Loucy (cell line): ENCODE measurements around the gene PIR.

Experiments
- H2AFZ ChIP-seq: fragments of 200-600 bp; sonication (generic); 2 replicates; pipeline ENCODE4 v1.6.0; 2016; ENCODE audit warnings: antibody characterized with exemption, mild to moderate bottlenecking, low read length, moderate library complexity
- H3F3A ChIP-seq: fragments of 200-600 bp; 2 replicates; pipeline ENCODE4 v1.6.0; 2016; ENCODE audit warnings: antibody characterized with exemption, low read depth, mild to moderate bottlenecking
- H3K27me3 ChIP-seq: fragments of 200-600 bp; sonication (generic); 2 replicates; pipeline ENCODE4 v1.6.1; 2014; ENCODE audit warnings: low read length, mild to moderate bottlenecking; ENCODE audit not compliant: insufficient read depth, poor library complexity, severe bottlenecking
- H3K36me3 ChIP-seq: fragments of 200-600 bp; sonication (generic); 2 replicates; pipeline ENCODE4 v1.6.1; 2016; ENCODE audit warnings: low read length; ENCODE audit not compliant: insufficient read depth
- H3K4me1 ChIP-seq: fragments of 200-600 bp; sonication (generic); 2 replicates; pipeline ENCODE4 v1.5.1; 2014; ENCODE audit warnings: low read length, mild to moderate bottlenecking; ENCODE audit not compliant: insufficient read depth, poor library complexity, severe bottlenecking
- H3K4me2 ChIP-seq: fragments of 200-600 bp; sonication (generic); 2 replicates; pipeline ENCODE4 v1.6.0; 2014; ENCODE audit warnings: antibody characterized with exemption, low read length, low read depth, mild to moderate bottlenecking; ENCODE audit not compliant: poor library complexity, severe bottlenecking
- H3K4me3 ChIP-seq: fragments of 200-600 bp; sonication (generic); 2 replicates; pipeline ENCODE4 v1.5.1; 2014; ENCODE audit warnings: low read length, mild to moderate bottlenecking, mixed read lengths; ENCODE audit not compliant: poor library complexity, severe bottlenecking
- H3K79me2 ChIP-seq: fragments of 200-600 bp; sonication (generic); 2 replicates; pipeline ENCODE4 v1.6.1; 2014; ENCODE audit warnings: low read length; ENCODE audit not compliant: insufficient read depth
- H3K9ac ChIP-seq: fragments of 200-600 bp; sonication (generic); 2 replicates; pipeline ENCODE4 v1.6.0; 2014; ENCODE audit warnings: mild to moderate bottlenecking, low read depth, low read length, moderate library complexity; ENCODE audit not compliant: poor library complexity, severe bottlenecking
- H3K9me2 ChIP-seq: fragments of 200-600 bp; sonication (generic); replicated peaks from 2 replicates; pipeline ENCODE4 v1.6.1; 2016; ENCODE audit warnings: low read depth, low read length, mixed read lengths
- H3K9me3 ChIP-seq: fragments of 200-600 bp; sonication (generic); 2 replicates; pipeline ENCODE4 v1.6.1; 2014; ENCODE audit warnings: mild to moderate bottlenecking, antibody characterized with exemption, low read length, low read depth; ENCODE audit not compliant: insufficient read depth
- H4K20me1 ChIP-seq: fragments of 200-600 bp; sonication (generic); 2 replicates; pipeline ENCODE4 v1.6.0; 2014; ENCODE audit warnings: antibody characterized with exemption, low read length, mild to moderate bottlenecking; ENCODE audit not compliant: insufficient read depth, poor library complexity, severe bottlenecking
- CTCF ChIP-seq: fragments of 200-600 bp; sonication (generic); conservative IDR thresholded peaks from 2 replicates; pipeline ENCODE4 v1.5.1; 2014; ENCODE audit warnings: mild to moderate bottlenecking, antibody characterized with exemption, low read length
- EZH2phosphoT487 ChIP-seq: fragments of 200-600 bp; IDR thresholded peaks from 2 replicates; pipeline ENCODE4 v1.6.1; 2018; ENCODE audit warnings: antibody characterized with exemption, mild to moderate bottlenecking, moderate library complexity, borderline replicate concordance

PIR gene

GRCh38 chrX:15382813-15383212, 110.3 kb downstream of the PIR start:
- Histone ChIP-seq H3K9me3 (no peaks in the 10 kb centered on the region), H3K36me3 (no peaks in the 10 kb centered on the region), H2AFZ (no peak overlapping the region), H3F3A (no peaks in the 10 kb centered on the region), H3K4me3 (no peak overlapping the region), H3K4me1 (no peaks in the 10 kb centered on the region), H3K79me2 (no peaks in the 10 kb centered on the region), H3K4me2 (no peak overlapping the region), H3K9me2 (no peaks in the 10 kb centered on the region), H3K27me3 (no peaks in the 10 kb centered on the region), H4K20me1 (no peaks in the 10 kb centered on the region), H3K9ac (no peak overlapping the region)
- TF ChIP-seq CTCF: peak; percentile 59
- no peak for TF ChIP-seq EZH2phosphoT487

- no peaks in the 10 kb centered on the region for H3K27me3 ChIP-seq
- no peaks in the 10 kb centered on the region for H3K79me2 ChIP-seq
- no peaks in the 10 kb centered on the region for H4K20me1 ChIP-seq
- H3K9me2 ChIP-seq: no peaks in the 10 kb centered on the region
- H3K4me3 ChIP-seq: no peak overlapping the region
- H3F3A ChIP-seq: no peaks in the 10 kb centered on the region
- TF ChIP-seq EZH2phosphoT487 (no peak), CTCF (no peak)
- H3K4me2 ChIP-seq: no peak overlapping the region
- no peak overlapping the region for H3K9ac ChIP-seq
- no peaks in the 10 kb centered on the region for H3K36me3 ChIP-seq
- no peaks in the 10 kb centered on the region for H3K9me3 ChIP-seq
- no peak overlapping the region for H2AFZ ChIP-seq
- no peaks in the 10 kb centered on the region for H3K4me1 ChIP-seq
Measured at GRCh38 chrX:15376956-15377355, 116.2 kb downstream of the PIR start.

- no peak overlapping the region for H3K4me3 ChIP-seq
- no peak overlapping the region for H2AFZ ChIP-seq
- no peaks in the 10 kb centered on the region for H3K36me3 ChIP-seq
- H3K9ac ChIP-seq: no peak overlapping the region
- H4K20me1 ChIP-seq: no peaks in the 10 kb centered on the region
- H3K9me3 ChIP-seq: no peaks in the 10 kb centered on the region
- no peak for TF ChIP-seq EZH2phosphoT487
- TF ChIP-seq CTCF: no peak
- H3K79me2 ChIP-seq: no peaks in the 10 kb centered on the region
- no peaks in the 10 kb centered on the region for H3F3A ChIP-seq
- no peaks in the 10 kb centered on the region for H3K27me3 ChIP-seq
- H3K9me2 ChIP-seq: no peaks in the 10 kb centered on the region
- H3K4me2 ChIP-seq: no peak overlapping the region
- no peaks in the 10 kb centered on the region for H3K4me1 ChIP-seq
Measured at GRCh38 chrX:15373976-15374375, 119.2 kb downstream of the PIR start.
